GM23338 (cell line): ENCODE data around the gene NUDT13. TPM values are rescaled to one million over a fixed set of nuclear protein-coding genes. Genes with fewer than 3 reads are reported as not detected.

Experiments
- ATAC-seq: fragments of 200-7000 bp; cut with Tn5 transposase; 3 replicates; pipeline ENCODE4 v1.9.1; 2020
- DNase-seq: peaks from one replicate; pipeline ENCODE4 v3.0.0-alpha.2; 2015; ENCODE audit warnings: low spot score
- H2AFZ ChIP-seq: fragments of 200-600 bp; sonication (generic); 2 replicates; pipeline ENCODE4 v1.8.0; 2016; ENCODE audit warnings: antibody characterized with exemption, mild to moderate bottlenecking, moderate library complexity
- H3F3A ChIP-seq: fragments of 200-600 bp; sonication (generic); replicated peaks from 2 replicates; pipeline ENCODE4 v1.8.0; 2017; ENCODE audit warnings: antibody characterized with exemption, mixed run types, low read depth
- H3K27ac ChIP-seq: fragments of 200-600 bp; sonication (generic); 2 replicates; pipeline ENCODE4 v1.6.1; 2016; ENCODE audit warnings: low read depth
- H3K27me3 ChIP-seq: fragments of 200-600 bp; sonication (generic); 2 replicates; pipeline ENCODE4 v1.8.0; 2016; ENCODE audit warnings: mild to moderate bottlenecking, mixed run types, moderate library complexity; ENCODE audit not compliant: insufficient read depth
- H3K36me3 ChIP-seq: fragments of 200-600 bp; sonication (generic); 2 replicates; pipeline ENCODE4 v1.8.0; 2016; ENCODE audit warnings: mild to moderate bottlenecking; ENCODE audit not compliant: insufficient read depth
- H3K4me1 ChIP-seq: fragments of 200-600 bp; sonication (generic); 2 replicates; pipeline ENCODE4 v1.8.0; 2016; ENCODE audit warnings: mild to moderate bottlenecking, moderate library complexity; ENCODE audit not compliant: insufficient read depth
- H3K4me2 ChIP-seq: fragments of 200-600 bp; sonication (generic); 2 replicates; pipeline ENCODE4 v1.7.1; 2017; ENCODE audit warnings: mixed run types
- H3K4me3 ChIP-seq: fragments of 200-600 bp; sonication (generic); 2 replicates; pipeline ENCODE4 v1.6.1; 2016; ENCODE audit warnings: mixed run types
- H3K79me2 ChIP-seq: fragments of 200-600 bp; sonication (generic); replicated peaks from 2 replicates; pipeline ENCODE4 v1.8.0; 2017; ENCODE audit warnings: mild to moderate bottlenecking; ENCODE audit not compliant: insufficient read depth
- H3K9me2 ChIP-seq: fragments of 200-600 bp; sonication (generic); 2 replicates; pipeline ENCODE4 v1.8.0; 2017; ENCODE audit not compliant: insufficient read depth
- H4K20me1 ChIP-seq: fragments of 200-600 bp; sonication (generic); replicated peaks from 2 replicates; pipeline ENCODE4 v1.8.0; 2017; ENCODE audit warnings: mild to moderate bottlenecking; ENCODE audit not compliant: insufficient read depth
- H3K27ac Mint-ChIP-seq: 2 replicates; pipeline ENCODE4 v1.8.0; 2020; ENCODE audit warnings: inconsistent platforms, mild to moderate bottlenecking, moderate library complexity, mixed read lengths
- H3K27me3 Mint-ChIP-seq: 3 replicates; pipeline ENCODE4 v1.8.0; 2022; ENCODE audit warnings: low read depth, mild to moderate bottlenecking, moderate library complexity, mixed read lengths, inconsistent platforms; ENCODE audit not compliant: insufficient read depth, poor library complexity
- H3K36me3 Mint-ChIP-seq: 3 replicates; pipeline ENCODE4 v1.8.0; 2021; ENCODE audit warnings: low read depth, mild to moderate bottlenecking, inconsistent platforms, moderate library complexity, mixed read lengths
- H3K4me1 Mint-ChIP-seq: 3 replicates; pipeline ENCODE4 v1.8.0; 2020; ENCODE audit warnings: mild to moderate bottlenecking, inconsistent platforms, mixed read lengths
- H3K4me3 Mint-ChIP-seq: 3 replicates; pipeline ENCODE4 v1.8.0; 2021; ENCODE audit warnings: moderate library complexity, mild to moderate bottlenecking, inconsistent platforms, mixed read lengths
- H3K9me3 Mint-ChIP-seq: 3 replicates; pipeline ENCODE4 v1.8.0; 2020; ENCODE audit warnings: moderate library complexity, mild to moderate bottlenecking, inconsistent platforms, mixed read lengths
- CREB1 ChIP-seq: fragments of 250-450 bp; sonication (Bioruptor Pico); IDR thresholded peaks from 2 replicates; pipeline ENCODE4 v1.5.0; 2020; ENCODE audit warnings: low read depth, mild to moderate bottlenecking, moderate library complexity
- EZH2 ChIP-seq: fragments of 200-600 bp; sonication (generic); IDR thresholded peaks from one replicate; pipeline ENCODE4 v1.8.0; 2017; ENCODE audit warnings: antibody characterized with exemption, mild to moderate bottlenecking, low read depth; ENCODE audit not compliant: unreplicated experiment
- EZH2phosphoT487 ChIP-seq: fragments of 200-600 bp; sonication (generic); IDR thresholded peaks from one replicate; pipeline ENCODE4 v1.8.1; 2018; ENCODE audit warnings: antibody characterized with exemption; ENCODE audit not compliant: unreplicated experiment
- JUNB ChIP-seq: IDR thresholded peaks from one replicate; pipeline ENCODE4 v1.6.1; 2016; ENCODE audit warnings: antibody characterized with exemption; ENCODE audit not compliant: unreplicated experiment
- NANOG ChIP-seq: IDR thresholded peaks from 2 replicates; pipeline ENCODE4 v1.6.1; 2016; ENCODE audit warnings: antibody characterized with exemption, borderline replicate concordance
- POLR2AphosphoS5 ChIP-seq: IDR thresholded peaks from 2 replicates; pipeline ENCODE4 v1.6.1; 2016; ENCODE audit warnings: antibody characterized with exemption, low read depth
- STAT1 ChIP-seq: IDR thresholded peaks from one replicate; pipeline ENCODE4 v1.6.1; 2016; ENCODE audit warnings: antibody characterized with exemption; ENCODE audit not compliant: unreplicated experiment
- ZNF114 ChIP-seq: fragments of 250-450 bp; sonication (Bioruptor Pico); IDR thresholded peaks from 2 replicates; pipeline ENCODE4 v1.5.0; 2020; ENCODE audit warnings: mild to moderate bottlenecking, moderate library complexity
- ZNF331 ChIP-seq: fragments of 250-450 bp; sonication (Bioruptor Pico); IDR thresholded peaks from 2 replicates; pipeline ENCODE4 v1.5.0; 2020; ENCODE audit warnings: low read depth, mild to moderate bottlenecking, moderate library complexity
- polyA plus RNA-seq: library from polyadenylated mRNA; unstranded; fragments of >200 nt; fragmentation: Nextera tagmentation; extraction: Ambion mirVana; gene quantifications from 2 replicates; pipeline ENCODE4 v1.2.1, GENCODE V29; 2016
- total RNA-seq: library from RNA; depleted of rRNA; stranded (reverse); fragments of >200 nt; shearing (Covaris generic); gene quantifications from 2 replicates; pipeline ENCODE4 v1.2.3, GENCODE V29; 2014
- TF ChIP-seq, protein P1 (sequence below), 2 experiments: fragments of 200-600 bp in 1 of 2; sonication (generic) in 1 of 2; conservative IDR thresholded peaks; 2 replicates each; pipeline versions ENCODE4 v1.5.1 to v1.6.1; 2016 to 2017; ENCODE audit warnings: antibody characterized with exemption in 2 of 2, low read depth in 2 of 2, mild to moderate bottlenecking in 2 of 2, moderate library complexity in 1 of 2
- TF ChIP-seq, protein P2 (sequence below): IDR thresholded peaks from 2 replicates; pipeline ENCODE4 v1.6.1; 2016; ENCODE audit warnings: antibody characterized with exemption
- TF ChIP-seq, protein P3 (sequence below): IDR thresholded peaks from one replicate; pipeline ENCODE4 v1.6.1; 2018; ENCODE audit warnings: antibody characterized with exemption; ENCODE audit not compliant: unreplicated experiment
- TF ChIP-seq, protein P4 (sequence below): fragments of 250-450 bp; sonication (Bioruptor Pico); IDR thresholded peaks from 2 replicates; pipeline ENCODE4 v1.5.0; 2020; ENCODE audit warnings: mild to moderate bottlenecking, moderate library complexity

NUDT13 gene
- total and polyA plus RNA-seq, 2 experiments from 2014 or later, result 1.4 to 2.2 TPM

DNA sequence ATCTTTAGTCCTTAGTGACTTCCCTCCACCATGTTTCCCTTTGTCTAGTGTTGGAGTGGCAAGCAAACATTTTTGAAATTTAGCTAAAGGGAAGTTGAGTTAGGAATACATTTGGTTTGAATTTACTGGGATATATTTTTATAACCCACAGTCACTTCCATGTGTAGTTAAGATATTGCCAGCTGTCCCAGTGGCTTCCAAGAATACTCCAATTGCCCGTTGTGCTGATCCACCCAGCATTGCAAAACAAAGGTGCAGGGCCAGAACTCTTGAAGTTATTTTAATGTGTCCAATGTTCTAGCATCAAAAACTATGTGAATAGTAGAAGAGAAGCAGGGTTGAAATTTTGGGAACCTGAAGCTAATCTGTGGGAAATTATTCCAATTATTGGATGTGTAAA lies 11.1 kb upstream of the NUDT13 start:
- TF ChIP-seq CREB1 (CRISPR knock-in tag), result no peak
- no peak for TF ChIP-seq ZNF331 (CRISPR knock-in tag)
- no peak for TF ChIP-seq EZH2phosphoT487
- TF ChIP-seq EZH2, result no peak
- TF ChIP-seq ZNF114 (CRISPR knock-in tag), result no peak
- TF ChIP-seq, protein P1, sequence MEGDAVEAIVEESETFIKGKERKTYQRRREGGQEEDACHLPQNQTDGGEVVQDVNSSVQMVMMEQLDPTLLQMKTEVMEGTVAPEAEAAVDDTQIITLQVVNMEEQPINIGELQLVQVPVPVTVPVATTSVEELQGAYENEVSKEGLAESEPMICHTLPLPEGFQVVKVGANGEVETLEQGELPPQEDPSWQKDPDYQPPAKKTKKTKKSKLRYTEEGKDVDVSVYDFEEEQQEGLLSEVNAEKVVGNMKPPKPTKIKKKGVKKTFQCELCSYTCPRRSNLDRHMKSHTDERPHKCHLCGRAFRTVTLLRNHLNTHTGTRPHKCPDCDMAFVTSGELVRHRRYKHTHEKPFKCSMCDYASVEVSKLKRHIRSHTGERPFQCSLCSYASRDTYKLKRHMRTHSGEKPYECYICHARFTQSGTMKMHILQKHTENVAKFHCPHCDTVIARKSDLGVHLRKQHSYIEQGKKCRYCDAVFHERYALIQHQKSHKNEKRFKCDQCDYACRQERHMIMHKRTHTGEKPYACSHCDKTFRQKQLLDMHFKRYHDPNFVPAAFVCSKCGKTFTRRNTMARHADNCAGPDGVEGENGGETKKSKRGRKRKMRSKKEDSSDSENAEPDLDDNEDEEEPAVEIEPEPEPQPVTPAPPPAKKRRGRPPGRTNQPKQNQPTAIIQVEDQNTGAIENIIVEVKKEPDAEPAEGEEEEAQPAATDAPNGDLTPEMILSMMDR (conservative IDR thresholded peaks at IDR 0.05; ENCODE audit: low read depth in 2 of 2), result no peak
- TF ChIP-seq, protein P2, sequence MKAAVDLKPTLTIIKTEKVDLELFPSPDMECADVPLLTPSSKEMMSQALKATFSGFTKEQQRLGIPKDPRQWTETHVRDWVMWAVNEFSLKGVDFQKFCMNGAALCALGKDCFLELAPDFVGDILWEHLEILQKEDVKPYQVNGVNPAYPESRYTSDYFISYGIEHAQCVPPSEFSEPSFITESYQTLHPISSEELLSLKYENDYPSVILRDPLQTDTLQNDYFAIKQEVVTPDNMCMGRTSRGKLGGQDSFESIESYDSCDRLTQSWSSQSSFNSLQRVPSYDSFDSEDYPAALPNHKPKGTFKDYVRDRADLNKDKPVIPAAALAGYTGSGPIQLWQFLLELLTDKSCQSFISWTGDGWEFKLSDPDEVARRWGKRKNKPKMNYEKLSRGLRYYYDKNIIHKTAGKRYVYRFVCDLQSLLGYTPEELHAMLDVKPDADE, result no peak
- TF ChIP-seq, protein P3, sequence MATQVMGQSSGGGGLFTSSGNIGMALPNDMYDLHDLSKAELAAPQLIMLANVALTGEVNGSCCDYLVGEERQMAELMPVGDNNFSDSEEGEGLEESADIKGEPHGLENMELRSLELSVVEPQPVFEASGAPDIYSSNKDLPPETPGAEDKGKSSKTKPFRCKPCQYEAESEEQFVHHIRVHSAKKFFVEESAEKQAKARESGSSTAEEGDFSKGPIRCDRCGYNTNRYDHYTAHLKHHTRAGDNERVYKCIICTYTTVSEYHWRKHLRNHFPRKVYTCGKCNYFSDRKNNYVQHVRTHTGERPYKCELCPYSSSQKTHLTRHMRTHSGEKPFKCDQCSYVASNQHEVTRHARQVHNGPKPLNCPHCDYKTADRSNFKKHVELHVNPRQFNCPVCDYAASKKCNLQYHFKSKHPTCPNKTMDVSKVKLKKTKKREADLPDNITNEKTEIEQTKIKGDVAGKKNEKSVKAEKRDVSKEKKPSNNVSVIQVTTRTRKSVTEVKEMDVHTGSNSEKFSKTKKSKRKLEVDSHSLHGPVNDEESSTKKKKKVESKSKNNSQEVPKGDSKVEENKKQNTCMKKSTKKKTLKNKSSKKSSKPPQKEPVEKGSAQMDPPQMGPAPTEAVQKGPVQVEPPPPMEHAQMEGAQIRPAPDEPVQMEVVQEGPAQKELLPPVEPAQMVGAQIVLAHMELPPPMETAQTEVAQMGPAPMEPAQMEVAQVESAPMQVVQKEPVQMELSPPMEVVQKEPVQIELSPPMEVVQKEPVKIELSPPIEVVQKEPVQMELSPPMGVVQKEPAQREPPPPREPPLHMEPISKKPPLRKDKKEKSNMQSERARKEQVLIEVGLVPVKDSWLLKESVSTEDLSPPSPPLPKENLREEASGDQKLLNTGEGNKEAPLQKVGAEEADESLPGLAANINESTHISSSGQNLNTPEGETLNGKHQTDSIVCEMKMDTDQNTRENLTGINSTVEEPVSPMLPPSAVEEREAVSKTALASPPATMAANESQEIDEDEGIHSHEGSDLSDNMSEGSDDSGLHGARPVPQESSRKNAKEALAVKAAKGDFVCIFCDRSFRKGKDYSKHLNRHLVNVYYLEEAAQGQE, result no peak
- TF ChIP-seq JUNB, result no peak
- no peak for TF ChIP-seq POLR2AphosphoS5
- TF ChIP-seq, protein P4, sequence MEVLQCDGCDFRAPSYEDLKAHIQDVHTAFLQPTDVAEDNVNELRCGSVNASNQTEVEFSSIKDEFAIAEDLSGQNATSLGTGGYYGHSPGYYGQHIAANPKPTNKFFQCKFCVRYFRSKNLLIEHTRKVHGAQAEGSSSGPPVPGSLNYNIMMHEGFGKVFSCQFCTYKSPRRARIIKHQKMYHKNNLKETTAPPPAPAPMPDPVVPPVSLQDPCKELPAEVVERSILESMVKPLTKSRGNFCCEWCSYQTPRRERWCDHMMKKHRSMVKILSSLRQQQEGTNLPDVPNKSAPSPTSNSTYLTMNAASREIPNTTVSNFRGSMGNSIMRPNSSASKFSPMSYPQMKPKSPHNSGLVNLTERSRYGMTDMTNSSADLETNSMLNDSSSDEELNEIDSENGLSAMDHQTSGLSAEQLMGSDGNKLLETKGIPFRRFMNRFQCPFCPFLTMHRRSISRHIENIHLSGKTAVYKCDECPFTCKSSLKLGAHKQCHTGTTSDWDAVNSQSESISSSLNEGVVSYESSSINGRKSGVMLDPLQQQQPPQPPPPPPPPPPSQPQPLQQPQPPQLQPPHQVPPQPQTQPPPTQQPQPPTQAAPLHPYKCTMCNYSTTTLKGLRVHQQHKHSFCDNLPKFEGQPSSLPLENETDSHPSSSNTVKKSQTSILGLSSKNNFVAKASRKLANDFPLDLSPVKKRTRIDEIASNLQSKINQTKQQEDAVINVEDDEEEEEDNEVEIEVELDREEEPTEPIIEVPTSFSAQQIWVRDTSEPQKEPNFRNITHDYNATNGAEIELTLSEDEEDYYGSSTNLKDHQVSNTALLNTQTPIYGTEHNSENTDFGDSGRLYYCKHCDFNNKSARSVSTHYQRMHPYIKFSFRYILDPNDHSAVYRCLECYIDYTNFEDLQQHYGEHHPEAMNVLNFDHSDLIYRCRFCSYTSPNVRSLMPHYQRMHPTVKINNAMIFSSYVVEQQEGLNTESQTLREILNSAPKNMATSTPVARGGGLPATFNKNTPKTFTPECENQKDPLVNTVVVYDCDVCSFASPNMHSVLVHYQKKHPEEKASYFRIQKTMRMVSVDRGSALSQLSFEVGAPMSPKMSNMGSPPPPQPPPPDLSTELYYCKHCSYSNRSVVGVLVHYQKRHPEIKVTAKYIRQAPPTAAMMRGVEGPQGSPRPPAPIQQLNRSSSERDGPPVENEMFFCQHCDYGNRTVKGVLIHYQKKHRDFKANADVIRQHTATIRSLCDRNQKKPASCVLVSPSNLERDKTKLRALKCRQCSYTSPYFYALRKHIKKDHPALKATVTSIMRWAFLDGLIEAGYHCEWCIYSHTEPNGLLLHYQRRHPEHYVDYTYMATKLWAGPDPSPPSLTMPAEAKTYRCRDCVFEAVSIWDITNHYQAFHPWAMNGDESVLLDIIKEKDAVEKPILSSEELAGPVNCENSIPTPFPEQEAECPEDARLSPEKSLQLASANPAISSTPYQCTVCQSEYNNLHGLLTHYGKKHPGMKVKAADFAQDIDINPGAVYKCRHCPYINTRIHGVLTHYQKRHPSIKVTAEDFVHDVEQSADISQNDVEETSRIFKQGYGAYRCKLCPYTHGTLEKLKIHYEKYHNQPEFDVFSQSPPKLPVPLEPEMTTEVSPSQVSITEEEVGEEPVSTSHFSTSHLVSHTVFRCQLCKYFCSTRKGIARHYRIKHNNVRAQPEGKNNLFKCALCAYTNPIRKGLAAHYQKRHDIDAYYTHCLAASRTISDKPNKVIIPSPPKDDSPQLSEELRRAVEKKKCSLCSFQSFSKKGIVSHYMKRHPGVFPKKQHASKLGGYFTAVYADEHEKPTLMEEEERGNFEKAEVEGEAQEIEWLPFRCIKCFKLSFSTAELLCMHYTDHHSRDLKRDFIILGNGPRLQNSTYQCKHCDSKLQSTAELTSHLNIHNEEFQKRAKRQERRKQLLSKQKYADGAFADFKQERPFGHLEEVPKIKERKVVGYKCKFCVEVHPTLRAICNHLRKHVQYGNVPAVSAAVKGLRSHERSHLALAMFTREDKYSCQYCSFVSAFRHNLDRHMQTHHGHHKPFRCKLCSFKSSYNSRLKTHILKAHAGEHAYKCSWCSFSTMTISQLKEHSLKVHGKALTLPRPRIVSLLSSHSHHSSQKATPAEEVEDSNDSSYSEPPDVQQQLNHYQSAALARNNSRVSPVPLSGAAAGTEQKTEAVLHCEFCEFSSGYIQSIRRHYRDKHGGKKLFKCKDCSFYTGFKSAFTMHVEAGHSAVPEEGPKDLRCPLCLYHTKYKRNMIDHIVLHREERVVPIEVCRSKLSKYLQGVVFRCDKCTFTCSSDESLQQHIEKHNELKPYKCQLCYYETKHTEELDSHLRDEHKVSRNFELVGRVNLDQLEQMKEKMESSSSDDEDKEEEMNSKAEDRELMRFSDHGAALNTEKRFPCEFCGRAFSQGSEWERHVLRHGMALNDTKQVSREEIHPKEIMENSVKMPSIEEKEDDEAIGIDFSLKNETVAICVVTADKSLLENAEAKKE (CRISPR knock-in tag), result no peak
- no peak for TF ChIP-seq STAT1
- TF ChIP-seq NANOG, result no peak
- H3F3A ChIP-seq, result no peaks in the 10 kb centered on the region
- H3K4me3 Mint-ChIP-seq, result no peak overlapping the region
- H3K27ac Mint-ChIP-seq, result no peak overlapping the region
- ATAC-seq (no peak), DNase-seq (no peak)
- no peak overlapping the region for H3K27ac ChIP-seq
- H3K9me2 ChIP-seq, result no peaks in the 10 kb centered on the region
- no peak overlapping the region for H2AFZ ChIP-seq
- no peaks in the 10 kb centered on the region for H4K20me1 ChIP-seq
- no peaks in the 10 kb centered on the region for H3K9me3 Mint-ChIP-seq
- peaks cover 4% of the 10 kb centered on the region for H3K27me3 Mint-ChIP-seq
- H3K79me2 ChIP-seq, result peaks cover 8% of the 10 kb centered on the region
- H3K27me3 ChIP-seq, result no peaks in the 10 kb centered on the region
- H3K4me1 ChIP-seq, result peaks cover 9% of the 10 kb centered on the region
- no peak overlapping the region for H3K4me3 ChIP-seq
- H3K4me1 Mint-ChIP-seq, result peaks cover 16% of the 10 kb centered on the region; the same call in 2 of the 3 replicates
- H3K36me3 ChIP-seq, result no peaks in the 10 kb centered on the region
- H3K36me3 Mint-ChIP-seq, result no peaks in the 10 kb centered on the region
- H3K4me2 ChIP-seq, result no peak overlapping the region
